Activated naive CD4-positive, alpha-beta T cell treated with anti-CD3 and anti-CD28 coated beads, Interleukin-2, amount 50 U/mL, for 72 hours (primary cell): ENCODE data around the gene PAMR1. TPM values are rescaled to one million over a fixed set of nuclear protein-coding genes. Genes with fewer than 3 reads are reported as not detected.
A peak's percentile ranks its signal among the peaks of the same experiment; 100 is the strongest.

Experiments used
- ATAC-seq, 2 donors: fragments of 150-1000 bp; cut with Tn5 transposase; 2 replicates each; pipeline ENCODE4 v1.10.0; 2021; ENCODE audit warnings: mild to moderate bottlenecking in 2 of 2, moderate library complexity in 2 of 2
- DNase-seq, 2 donors: peaks; one replicate each; pipeline ENCODE4 v3.0.0; 2021 to 2022; ENCODE audit warnings: low spot score in 2 of 2
- H3K27ac Mint-ChIP-seq, 2 donors: one replicate each; pipeline ENCODE4 v1.8.0; 2022; ENCODE audit warnings: mild to moderate bottlenecking in 2 of 2, mixed read lengths in 2 of 2
- H3K36me3 Mint-ChIP-seq, 2 donors: one replicate each; pipeline ENCODE4 v1.8.0; 2022; ENCODE audit warnings: mixed read lengths in 2 of 2
- H3K9me3 Mint-ChIP-seq, 2 donors: one replicate each; pipeline ENCODE4 v1.8.0; 2022; ENCODE audit warnings: mixed read lengths in 2 of 2
- total RNA-seq, 2 donors: library from RNA; stranded (reverse); gene quantifications; one replicate each; pipeline ENCODE4 v1.2.3, GENCODE V29; 2022

PAMR1 gene
- total RNA-seq, 2 donors from 2014 or later = not detected

- Mint-ChIP-seq H3K9me3 (peaks cover 12 to 13% of the 10 kb centered on the region in 2 donors), H3K27ac (no peak overlapping the region), H3K36me3 (peaks cover 0 to 13% of the 10 kb centered on the region in 2 donors)
- peak; percentile 56 to 81 for DNase-seq
- ATAC-seq = peak; percentile 77 to 82
Observed at GRCh38 chr11:35485656-35486322, 39.6 kb downstream of the PAMR1 start.

GRCh38 chr11:35484435-35484834 is 41.0 kb downstream of the PAMR1 start:
- no peak for DNase-seq
- Mint-ChIP-seq H3K9me3 (peaks cover 12 to 13% of the 10 kb centered on the region in 2 donors), H3K36me3 (peaks cover 0 to 13% of the 10 kb centered on the region in 2 donors), H3K27ac (no peak overlapping the region)
- no peak for ATAC-seq

- DNase-seq (no peak), ATAC-seq (no peak)
- Mint-ChIP-seq H3K9me3 (peaks cover 12 to 13% of the 10 kb centered on the region in 2 donors), H3K36me3 (peaks cover 0 to 13% of the 10 kb centered on the region in 2 donors), H3K27ac (no peak overlapping the region)
Observed at GRCh38 chr11:35483131-35483820, 42.1 kb downstream of the PAMR1 start.

GRCh38 chr11:35479731-35480130 is 45.7 kb downstream of the PAMR1 start:
- no peak overlapping the region for H3K27ac Mint-ChIP-seq

GRCh38 chr11:35478471-35479091 is 46.8 kb downstream of the PAMR1 start:
- Mint-ChIP-seq H3K9me3 (peaks cover 15 to 24% of the 10 kb centered on the region in 2 donors), H3K27ac (no peak overlapping the region), H3K36me3 (peaks cover 12 to 13% of the 10 kb centered on the region in 2 donors)
- ATAC-seq = no peak
- no peak for DNase-seq

More at GRCh38 chr11:35479731-35480130, 45.7 kb downstream of the PAMR1 start:
- peaks cover 15 to 27% of the 10 kb centered on the region in 2 donors for H3K9me3 Mint-ChIP-seq
- ATAC-seq = no peak
- peaks cover 12 to 13% of the 10 kb centered on the region in 2 donors for H3K36me3 Mint-ChIP-seq
- DNase-seq = no peak

GRCh38 chr11:35477901-35478300 is 47.5 kb downstream of the PAMR1 start:
- Mint-ChIP-seq H3K27ac (no peak overlapping the region), H3K36me3 (peaks cover 10 to 12% of the 10 kb centered on the region in 2 donors), H3K9me3 (peaks cover 12 to 23% of the 10 kb centered on the region in 2 donors)
- no peak for ATAC-seq
- no peak for DNase-seq

GRCh38 chr11:35474688-35475087 is 50.7 kb downstream of the PAMR1 start:
- no peak for ATAC-seq
- Mint-ChIP-seq H3K9me3 (peaks cover 3 to 14% of the 10 kb centered on the region in 2 donors), H3K36me3 (peaks cover 0 to 12% of the 10 kb centered on the region in 2 donors), H3K27ac (no peak overlapping the region)
- DNase-seq = no peak

GRCh38 chr11:35473795-35474374 is 51.5 kb downstream of the PAMR1 start:
- H3K9me3 Mint-ChIP-seq = peaks cover 3 to 14% of the 10 kb centered on the region in 2 donors
- peaks cover 0 to 12% of the 10 kb centered on the region in 2 donors for H3K36me3 Mint-ChIP-seq
- ATAC-seq (no peak), DNase-seq (no peak)
- H3K27ac Mint-ChIP-seq = no peak overlapping the region

- Mint-ChIP-seq H3K36me3 (no peaks in the 10 kb centered on the region), H3K27ac (no peak overlapping the region), H3K9me3 (no peaks in the 10 kb centered on the region)
- DNase-seq (no peak), ATAC-seq (no peak)
Observed at GRCh38 chr11:35470616-35471015, 54.8 kb downstream of the PAMR1 start.

- Mint-ChIP-seq H3K9me3 (no peaks in the 10 kb centered on the region), H3K27ac (no peak overlapping the region), H3K36me3 (no peaks in the 10 kb centered on the region)
- no peak for DNase-seq
- ATAC-seq = no peak
Observed at GRCh38 chr11:35466058-35466457, 59.4 kb downstream of the PAMR1 start.

GRCh38 chr11:35464308-35464707 is 61.1 kb downstream of the PAMR1 start:
- no peak for DNase-seq
- no peaks in the 10 kb centered on the region for H3K36me3 Mint-ChIP-seq
- ATAC-seq = no peak
- no peaks in the 10 kb centered on the region for H3K9me3 Mint-ChIP-seq
- no peak overlapping the region for H3K27ac Mint-ChIP-seq

- ATAC-seq = no peak
- no peak for DNase-seq
- Mint-ChIP-seq H3K9me3 (no peaks in the 10 kb centered on the region), H3K36me3 (no peaks in the 10 kb centered on the region), H3K27ac (no peak overlapping the region)
Observed at GRCh38 chr11:35463331-35463751, 62.1 kb downstream of the PAMR1 start.

- DNase-seq (no peak), ATAC-seq (no peak)
- no peak overlapping the region for H3K27ac Mint-ChIP-seq
Observed at GRCh38 chr11:35461917-35462538, 63.4 kb downstream of the PAMR1 start.

GRCh38 chr11:35459489-35459888 is 65.9 kb downstream of the PAMR1 start:
- ATAC-seq (no peak), DNase-seq (no peak)
- H3K9me3 Mint-ChIP-seq = no peaks in the 10 kb centered on the region
- H3K27ac Mint-ChIP-seq = no peak overlapping the region
- H3K36me3 Mint-ChIP-seq = no peaks in the 10 kb centered on the region

More at GRCh38 chr11:35461917-35462538, 63.4 kb downstream of the PAMR1 start:
- H3K36me3 Mint-ChIP-seq = no peaks in the 10 kb centered on the region
- no peaks in the 10 kb centered on the region for H3K9me3 Mint-ChIP-seq

GRCh38 chr11:35458846-35459245 is 66.6 kb downstream of the PAMR1 start:
- Mint-ChIP-seq H3K36me3 (no peaks in the 10 kb centered on the region), H3K27ac (no peak overlapping the region), H3K9me3 (no peaks in the 10 kb centered on the region)
- no peak for DNase-seq
- no peak for ATAC-seq

GRCh38 chr11:35454362-35454761 is 71.1 kb downstream of the PAMR1 start:
- H3K9me3 Mint-ChIP-seq = no peaks in the 10 kb centered on the region
- no peak for ATAC-seq
- no peak overlapping the region for H3K27ac Mint-ChIP-seq
- H3K36me3 Mint-ChIP-seq = no peaks in the 10 kb centered on the region
- DNase-seq = no peak
